DMS114 treated with DMSO at 0.1 percent for 48 hours (cell line): Measurements from ENCODE around the gene HOXC9.
A peak's percentile ranks its signal among the peaks of the same experiment; 100 is the strongest.

Experiments used
- DNase-seq: peaks from one replicate; lab custom pipeline; 2025; ENCODE audit not compliant: unreplicated experiment; lab: John Stamatoyannopoulos, UW

Gene HOXC9

GRCh38 chr12:53998900-53999236 lies 1.1 kb upstream of the HOXC9 start:
- no peak for DNase-seq

- peak; percentile 81 for DNase-seq
Observed at GRCh38 chr12:53999559-54000115, 324 bp upstream of the HOXC9 start.

- DNase-seq = no peak
Observed at GRCh38 chr12:54001283-54002187, 1.6 kb downstream of the HOXC9 start.

GRCh38 chr12:54002278-54002914 lies 2.4 kb downstream of the HOXC9 start:
- no peak for DNase-seq

GRCh38 chr12:54002915-54003389 lies 3.0 kb downstream of the HOXC9 start:
- no peak for DNase-seq

GRCh38 chr12:54003625-54004024 lies 3.7 kb downstream of the HOXC9 start:
- DNase-seq = no peak

GRCh38 chr12:54004063-54004840 lies 4.3 kb downstream of the HOXC9 start:
- no peak for DNase-seq

- DNase-seq = no peak
Observed at GRCh38 chr12:54004841-54005530, 5.0 kb downstream of the HOXC9 start.

GRCh38 chr12:54005531-54005852 lies 5.5 kb downstream of the HOXC9 start:
- DNase-seq = no peak

GRCh38 chr12:54005853-54006558 lies 6.0 kb downstream of the HOXC9 start:
- peak; percentile 80 for DNase-seq

GRCh38 chr12:54006559-54007220 lies 6.7 kb downstream of the HOXC9 start:
- DNase-seq = no peak

- no peak for DNase-seq
Observed at GRCh38 chr12:54007538-54008259, 7.7 kb downstream of the HOXC9 start.

GRCh38 chr12:54008260-54008552 lies 8.2 kb downstream of the HOXC9 start:
- no peak for DNase-seq

- no peak for DNase-seq
Observed at GRCh38 chr12:54009171-54010052, 9.5 kb downstream of the HOXC9 start.

- DNase-seq = peak; percentile 38
Observed at GRCh38 chr12:54010053-54010971, 10.4 kb downstream of the HOXC9 start.

- no peak for DNase-seq
Observed at GRCh38 chr12:54010972-54011664, 11.2 kb downstream of the HOXC9 start.
